ENCODE data around the gene IKZF4.
"Not testable (repeated sequence)": the region's sequence is repeated elsewhere in the genome, so short reads cannot be mapped to it uniquely, and the experiment has no call there.

The IKZF4 gene

GRCh38 chr12:56038022-56038655 lies 17.3 kb downstream of the IKZF4 start:
- DNase-seq (ENCODE audit: low spot score) (no peak), FAIRE-seq (no peak)

GRCh38 chr12:56040151-56040550 lies 19.3 kb downstream of the IKZF4 start:
- FAIRE-seq: no peak
- no peak for DNase-seq (ENCODE audit: low spot score)

DNA sequence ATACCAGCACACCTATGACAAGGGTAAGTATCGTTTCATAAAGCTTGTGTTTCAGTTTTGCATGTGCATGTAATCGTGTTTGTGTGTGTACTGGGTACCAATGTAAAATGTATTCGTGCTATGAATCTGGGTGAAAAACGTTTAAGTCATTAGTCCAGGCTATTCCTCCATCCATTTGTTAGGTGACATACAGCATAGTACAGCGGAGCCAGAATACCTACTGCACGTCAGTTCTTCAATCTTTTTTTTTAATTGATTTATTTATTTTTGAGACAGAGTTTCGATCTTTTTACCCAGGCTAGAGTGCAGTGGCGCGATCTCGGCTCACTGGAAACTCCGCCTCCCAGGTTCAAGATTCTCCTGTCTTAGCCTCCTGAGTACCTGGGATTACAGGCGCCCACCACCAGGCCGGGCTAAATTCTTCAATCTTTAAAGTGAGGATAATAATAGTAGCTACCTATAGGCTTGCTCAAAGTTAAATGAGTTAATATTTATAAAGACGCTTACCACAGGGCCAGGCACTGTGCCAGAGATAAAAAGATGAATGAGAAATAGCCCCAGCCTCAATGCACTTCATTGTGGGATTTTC lies 20.2 kb downstream of the IKZF4 start:
- no peak for FAIRE-seq
- no peak for DNase-seq (ENCODE audit: low spot score)

GRCh38 chr12:56041552-56042429 lies 20.9 kb downstream of the IKZF4 start, which contains the start of gene RPS26:
RPS26 (plus strand) TSS chr12:56041918; CDS start chr12:56042167, 249 bp downstream.
- no peak for FAIRE-seq
- peak; percentile 94 for DNase-seq (ENCODE audit: low spot score)

DNA sequence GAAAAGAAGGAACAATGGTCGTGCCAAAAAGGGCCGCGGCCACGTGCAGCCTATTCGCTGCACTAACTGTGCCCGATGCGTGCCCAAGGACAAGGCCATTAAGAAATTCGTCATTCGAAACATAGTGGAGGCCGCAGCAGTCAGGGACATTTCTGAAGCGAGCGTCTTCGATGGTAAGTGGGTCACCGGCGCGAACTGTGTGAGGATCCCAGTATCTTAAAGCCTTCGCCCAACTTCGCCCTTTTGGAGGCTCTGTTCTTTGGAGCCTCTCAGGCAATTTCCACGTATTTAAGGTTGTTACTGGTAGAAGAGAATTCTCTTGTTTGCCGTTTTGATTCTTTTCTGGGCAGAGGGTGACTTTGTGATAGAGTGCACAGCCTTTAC lies 21.6 kb downstream of the IKZF4 start:
- FAIRE-seq; DNase-seq (ENCODE audit: low spot score): not testable (repeated sequence)

DNA sequence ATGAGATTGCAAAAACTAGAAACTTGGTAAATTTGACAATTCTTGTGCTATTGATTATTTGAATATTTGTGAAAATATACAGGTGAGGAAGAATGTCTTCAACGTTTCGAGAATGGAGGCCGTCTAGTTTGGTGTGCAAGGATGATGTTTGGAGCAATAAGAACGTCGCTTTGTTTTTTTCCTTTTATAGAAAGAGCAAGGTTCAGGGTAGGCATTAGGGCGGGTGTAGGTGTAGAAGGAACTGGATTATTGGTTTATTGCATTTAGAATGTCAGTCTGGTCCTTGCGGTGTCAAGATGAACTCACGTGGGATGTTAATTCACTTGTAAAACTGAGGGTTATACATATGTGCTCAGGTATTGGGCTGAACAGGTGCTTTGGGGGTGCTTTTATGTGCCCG lies 22.0 kb downstream of the IKZF4 start:
- DNase-seq (ENCODE audit: low spot score): no peak
- no peak for FAIRE-seq

GRCh38 chr12:56046027-56046780 lies 25.4 kb downstream of the IKZF4 start:
- DNase-seq (ENCODE audit: low spot score) (no peak), FAIRE-seq (no peak)

- no peak for FAIRE-seq
- no peak for DNase-seq (ENCODE audit: low spot score)
Observed at GRCh38 chr12:56053407-56053893, 32.6 kb downstream of the IKZF4 start.

GRCh38 chr12:56059964-56060363 lies 39.1 kb downstream of the IKZF4 start:
- DNase-seq (ENCODE audit: low spot score); FAIRE-seq: not testable (repeated sequence)

GRCh38 chr12:56061982-56062381 lies 41.1 kb downstream of the IKZF4 start:
- DNase-seq (ENCODE audit: low spot score) (no peak), FAIRE-seq (no peak)

- DNase-seq (ENCODE audit: low spot score): no peak
- no peak for FAIRE-seq
Observed at GRCh38 chr12:56062996-56063395, 42.2 kb downstream of the IKZF4 start.

DNA sequence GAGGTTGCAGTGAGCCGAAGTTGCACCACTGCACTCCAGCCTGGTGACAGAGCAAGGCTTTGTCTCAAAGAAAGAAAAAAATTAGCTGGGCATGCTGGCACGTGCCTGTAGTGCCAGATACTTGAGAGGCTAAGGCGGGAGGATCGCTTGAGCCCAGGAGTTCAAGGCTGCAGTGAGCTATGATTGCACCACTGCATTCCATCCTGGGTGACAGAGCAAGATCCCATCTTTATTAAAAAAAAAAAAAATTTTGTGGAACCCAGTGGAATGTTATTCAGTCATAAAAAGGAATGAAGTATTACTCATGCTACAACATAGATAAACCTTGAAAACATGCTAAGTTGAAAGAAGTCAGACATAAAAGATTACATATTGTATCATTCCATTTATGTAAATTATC lies 50.8 kb downstream of the IKZF4 start:
- no peak for DNase-seq (ENCODE audit: low spot score)
- FAIRE-seq: no peak

GRCh38 chr12:56074396-56074795 lies 53.6 kb downstream of the IKZF4 start:
- FAIRE-seq (no peak), DNase-seq (ENCODE audit: low spot score) (no peak)

DNA sequence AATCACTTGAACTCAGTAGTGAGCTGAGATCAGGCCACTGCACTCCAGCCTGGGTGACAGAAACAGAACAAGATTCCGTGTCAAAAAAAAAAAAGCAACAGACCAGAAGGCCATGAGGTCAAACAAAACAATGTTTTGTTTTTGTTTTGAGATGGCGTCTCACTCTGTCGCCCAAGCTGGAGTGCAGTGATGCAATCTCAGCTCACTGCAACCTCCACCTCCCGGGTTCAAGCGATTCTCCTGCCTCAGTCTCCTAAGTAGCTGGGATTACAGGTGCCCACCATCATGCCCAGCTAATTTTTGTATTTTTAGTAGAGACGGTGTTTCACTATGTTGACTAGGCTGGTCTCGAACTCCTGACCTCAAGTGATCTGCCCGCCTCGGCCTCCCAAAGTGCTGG lies 57.1 kb downstream of the IKZF4 start:
- not testable (repeated sequence) for DNase-seq (ENCODE audit: low spot score); FAIRE-seq

- FAIRE-seq (no peak), DNase-seq (ENCODE audit: low spot score) (no peak)
Observed at GRCh38 chr12:56078427-56078826, 57.6 kb downstream of the IKZF4 start.

DNA sequence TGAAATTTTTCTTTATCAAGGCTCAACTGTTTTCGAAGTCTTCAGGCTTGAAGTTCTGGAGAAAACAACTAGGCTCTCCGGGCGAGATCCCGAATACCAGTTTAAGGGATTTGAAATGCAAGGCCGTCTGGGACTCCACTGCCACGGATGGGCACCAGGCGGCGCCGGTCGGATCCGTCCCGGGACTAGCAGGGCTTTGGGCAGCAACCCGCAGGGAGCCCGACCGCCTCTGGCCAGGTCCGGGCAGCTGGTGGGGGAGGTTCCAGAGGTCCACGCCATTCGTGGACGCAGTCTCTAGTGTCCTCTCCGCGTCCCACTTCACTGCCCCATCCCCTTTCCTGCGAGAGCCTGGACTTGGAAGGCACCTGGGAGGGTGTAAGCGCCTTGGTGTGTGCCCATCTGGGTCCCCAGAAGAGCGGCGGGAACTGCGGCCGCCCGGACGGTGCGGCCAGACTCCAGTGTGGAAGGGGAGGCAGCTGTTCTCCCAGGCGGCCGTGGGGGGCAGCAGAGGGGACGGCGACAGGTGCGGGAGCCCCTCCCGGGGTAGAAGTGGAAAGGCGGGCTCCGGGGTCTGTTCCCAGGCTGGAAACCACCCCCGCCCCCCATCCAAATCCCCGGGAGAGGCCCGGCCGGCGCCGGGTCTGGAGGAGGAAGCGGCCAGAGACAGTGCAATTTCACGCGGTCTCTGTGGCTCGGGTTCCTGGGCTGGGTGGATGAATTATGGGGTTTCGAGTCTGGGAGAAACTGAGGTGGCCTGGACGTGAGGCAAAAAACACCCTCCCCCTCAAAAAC lies 58.3 kb downstream of the IKZF4 start:
- no peak for FAIRE-seq
- DNase-seq (ENCODE audit: low spot score): peak; percentile 88

- peak; percentile 95 for FAIRE-seq
- DNase-seq (ENCODE audit: low spot score): peak; percentile 92
Observed at GRCh38 chr12:56079723-56080555, 59.1 kb downstream of the IKZF4 start, which contains the start of gene ERBB3. ERBB3 (plus strand) TSS chr12:56080165; CDS start chr12:56080301, 136 bp downstream.

DNA sequence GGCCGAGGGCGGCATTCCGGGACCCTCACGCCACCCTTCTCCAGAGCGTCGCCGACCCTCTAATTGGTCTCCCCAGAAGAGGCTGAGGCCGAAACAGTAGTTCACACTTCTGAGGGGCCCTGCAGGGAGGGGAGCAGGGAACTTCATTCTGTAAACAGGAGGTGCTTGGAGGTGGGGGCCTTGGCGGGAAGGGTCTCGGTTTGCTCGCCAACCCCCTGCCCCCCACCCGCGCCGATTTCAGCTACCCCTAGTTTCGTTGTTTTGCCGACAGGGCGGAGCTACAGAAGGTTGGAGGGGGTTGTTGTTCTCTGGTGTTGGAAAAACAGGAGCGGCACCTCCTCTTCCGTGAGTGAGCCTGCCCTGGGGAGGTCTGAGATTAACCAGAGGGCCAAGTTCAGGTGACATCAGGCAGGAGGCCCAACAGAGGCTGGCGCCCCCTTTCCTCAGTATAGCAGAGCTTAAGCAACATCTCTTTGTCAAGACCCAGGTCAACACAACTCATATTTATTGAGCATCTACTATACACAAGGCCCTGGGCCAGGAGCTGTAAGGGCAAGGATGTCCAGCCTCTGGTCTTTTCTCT lies 59.8 kb downstream of the IKZF4 start:
- FAIRE-seq (no peak), DNase-seq (ENCODE audit: low spot score) (no peak)
